HEK293 (cell line): ENCODE measurements around the gene PUDP.

Experiments
- CTCF ChIP-seq: fragments of 450-650 bp; formaldehyde crosslinking; IDR thresholded peaks from 2 replicates; pipeline ENCODE4 v1.5.1; 2016; ENCODE audit warnings: missing biosample characterization, missing genetic modification characterization
- KLF1 ChIP-seq: fragments of 450-650 bp; formaldehyde crosslinking; IDR thresholded peaks from 2 replicates; pipeline ENCODE4 v1.5.1; 2016; ENCODE audit warnings: missing biosample characterization, missing genetic modification characterization
- KLF9 ChIP-seq: fragments of 450-650 bp; formaldehyde crosslinking; IDR thresholded peaks from 2 replicates; pipeline ENCODE4 v1.5.1; 2016; ENCODE audit warnings: missing biosample characterization, missing genetic modification characterization, low read depth
- PATZ1 ChIP-seq: fragments of 450-650 bp; formaldehyde crosslinking; IDR thresholded peaks from 2 replicates; pipeline ENCODE4 v1.5.1; 2016; ENCODE audit warnings: missing biosample characterization, missing genetic modification characterization
- REPIN1 ChIP-seq: fragments of 450-650 bp; formaldehyde crosslinking; IDR thresholded peaks from 2 replicates; pipeline ENCODE4 v1.5.1; 2017; ENCODE audit warnings: missing biosample characterization, missing genetic modification characterization, low read depth
- TSHZ1 ChIP-seq: fragments of 450-650 bp; formaldehyde crosslinking; IDR thresholded peaks from 2 replicates; pipeline ENCODE4 v1.5.1; 2016; ENCODE audit warnings: missing biosample characterization, missing genetic modification characterization, borderline replicate concordance
- ZNF645 ChIP-seq: fragments of 450-650 bp; formaldehyde crosslinking; IDR thresholded peaks from 2 replicates; pipeline ENCODE4; 2016; ENCODE audit warnings: missing biosample characterization, missing genetic modification characterization
- ZNF777 ChIP-seq: fragments of 450-650 bp; formaldehyde crosslinking; IDR thresholded peaks from 2 replicates; pipeline ENCODE4 v1.5.1; 2017; ENCODE audit warnings: missing biosample characterization, missing genetic modification characterization, borderline replicate concordance
- ZNF792 ChIP-seq: fragments of 450-650 bp; formaldehyde crosslinking; IDR thresholded peaks from 2 replicates; pipeline ENCODE4 v1.5.1; 2016; ENCODE audit warnings: missing biosample characterization, missing genetic modification characterization
- ZSCAN18 ChIP-seq: fragments of 450-650 bp; formaldehyde crosslinking; IDR thresholded peaks from 2 replicates; pipeline ENCODE4 v1.5.1; 2016; ENCODE audit warnings: missing biosample characterization, missing genetic modification characterization

GRCh38 chrX:7132335-7133049, 15.5 kb downstream of the PUDP start:
- TF ChIP-seq CTCF (tag by site-specific recombination) = no peak
- no peak for TF ChIP-seq ZSCAN18 (tag by site-specific recombination)
- no peak for TF ChIP-seq ZNF645 (tag by site-specific recombination)
- TF ChIP-seq TSHZ1 (tag by site-specific recombination) = no peak
- no peak for TF ChIP-seq REPIN1 (tag by site-specific recombination)
- TF ChIP-seq KLF9 (tag by site-specific recombination) = no peak
- no peak for TF ChIP-seq ZNF777 (tag by site-specific recombination)
- TF ChIP-seq PATZ1 (tag by site-specific recombination) = no peak
- no peak for TF ChIP-seq ZNF792 (tag by site-specific recombination)
- TF ChIP-seq KLF1 = no peak
